OCI-LY7 (cell line): ENCODE data around the gene PSMA6.

Experiments used
- EZH2phosphoT487 ChIP-seq: fragments of 200-600 bp; sonication (generic); IDR thresholded peaks from 2 replicates; pipeline ENCODE4 v1.6.1; 2018; ENCODE audit warnings: low read depth, borderline replicate concordance, mild to moderate bottlenecking, mixed run types, antibody characterized with exemption, low read length, moderate library complexity, mixed read lengths
- TF ChIP-seq, protein P1 (sequence below): fragments of 200-600 bp; sonication (generic); conservative IDR thresholded peaks from 2 replicates; pipeline ENCODE4 v1.5.1; 2014; ENCODE audit warnings: mild to moderate bottlenecking, antibody characterized with exemption, low read length, moderate library complexity, mixed read lengths

DNA sequence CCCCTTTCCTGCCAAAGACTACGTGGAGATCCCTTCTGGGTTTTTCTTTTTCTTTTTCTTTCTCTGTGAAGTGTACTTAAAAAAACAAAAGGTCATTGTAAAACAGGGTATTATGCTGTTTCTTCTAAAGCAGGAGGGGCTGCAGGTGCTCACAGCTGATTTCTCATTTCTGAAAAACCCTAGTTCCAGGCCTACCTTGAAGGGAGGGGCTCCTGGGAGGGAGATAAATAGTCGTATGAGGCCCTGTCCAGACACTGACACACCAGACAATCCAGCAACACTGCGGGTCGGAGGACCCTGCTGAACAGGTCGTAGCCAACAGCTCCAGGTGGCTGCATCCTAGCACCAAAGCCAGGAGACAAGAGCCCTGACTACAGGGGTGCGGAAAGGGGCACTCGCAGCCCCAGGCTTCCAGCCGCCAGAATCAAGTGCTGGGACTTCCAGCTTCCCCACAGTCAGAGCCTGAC is 41.1 kb downstream of the PSMA6 start:
- TF ChIP-seq, protein P1, sequence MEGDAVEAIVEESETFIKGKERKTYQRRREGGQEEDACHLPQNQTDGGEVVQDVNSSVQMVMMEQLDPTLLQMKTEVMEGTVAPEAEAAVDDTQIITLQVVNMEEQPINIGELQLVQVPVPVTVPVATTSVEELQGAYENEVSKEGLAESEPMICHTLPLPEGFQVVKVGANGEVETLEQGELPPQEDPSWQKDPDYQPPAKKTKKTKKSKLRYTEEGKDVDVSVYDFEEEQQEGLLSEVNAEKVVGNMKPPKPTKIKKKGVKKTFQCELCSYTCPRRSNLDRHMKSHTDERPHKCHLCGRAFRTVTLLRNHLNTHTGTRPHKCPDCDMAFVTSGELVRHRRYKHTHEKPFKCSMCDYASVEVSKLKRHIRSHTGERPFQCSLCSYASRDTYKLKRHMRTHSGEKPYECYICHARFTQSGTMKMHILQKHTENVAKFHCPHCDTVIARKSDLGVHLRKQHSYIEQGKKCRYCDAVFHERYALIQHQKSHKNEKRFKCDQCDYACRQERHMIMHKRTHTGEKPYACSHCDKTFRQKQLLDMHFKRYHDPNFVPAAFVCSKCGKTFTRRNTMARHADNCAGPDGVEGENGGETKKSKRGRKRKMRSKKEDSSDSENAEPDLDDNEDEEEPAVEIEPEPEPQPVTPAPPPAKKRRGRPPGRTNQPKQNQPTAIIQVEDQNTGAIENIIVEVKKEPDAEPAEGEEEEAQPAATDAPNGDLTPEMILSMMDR = no peak
- TF ChIP-seq EZH2phosphoT487 = no peak
